GM10847 (cell line): ENCODE data around the gene SARS1.

Experiments used
- POLR2A ChIP-seq: IDR thresholded peaks from 2 replicates; pipeline ENCODE4 v1.6.1; 2011; ENCODE audit not compliant: insufficient read length; ENCODE audit errors: extremely low read depth

The SARS1 gene

GRCh38 chr1:109261578-109261977 is 47.9 kb downstream of the SARS1 start:
- no peak for TF ChIP-seq POLR2A

DNA sequence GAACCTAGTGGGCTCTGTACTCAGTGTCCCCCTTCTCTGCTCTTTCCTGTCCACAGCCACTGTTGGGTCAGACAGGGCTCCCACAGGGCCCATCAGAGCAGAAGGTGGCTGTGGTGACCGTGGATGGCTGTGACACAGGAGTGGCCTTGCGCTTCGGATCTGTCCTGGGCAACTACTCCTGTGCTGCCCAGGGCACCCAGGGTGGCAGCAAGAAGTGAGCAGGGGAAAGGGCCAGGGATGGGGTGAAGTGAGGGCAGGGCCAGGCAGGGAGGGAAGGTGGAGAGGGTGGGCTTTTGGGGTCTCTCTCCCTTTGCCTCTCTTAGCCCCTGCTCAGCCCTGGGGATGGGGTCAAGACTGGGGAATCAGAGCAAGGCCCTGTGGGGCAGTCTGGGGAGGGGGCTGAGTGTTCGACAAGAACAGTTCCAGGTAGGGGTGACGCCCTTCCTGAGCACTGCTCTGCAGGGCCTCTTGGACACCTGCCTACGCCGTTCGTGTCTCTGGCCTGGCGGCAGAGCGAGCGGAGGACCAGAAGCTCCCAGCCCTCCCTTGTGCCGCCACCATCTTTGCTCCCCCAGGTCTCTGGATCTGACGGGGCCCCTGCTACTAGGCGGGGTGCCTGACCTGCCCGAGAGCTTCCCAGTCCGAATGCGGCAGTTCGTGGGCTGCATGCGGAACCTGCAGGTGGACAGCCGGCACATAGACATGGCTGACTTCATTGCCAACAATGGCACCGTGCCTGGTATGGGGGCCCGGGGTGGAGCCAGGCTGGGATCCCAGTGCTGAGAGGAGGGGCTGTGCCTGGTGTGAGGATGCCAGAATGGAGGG is 48.7 kb downstream of the SARS1 start:
- TF ChIP-seq POLR2A: no peak

DNA sequence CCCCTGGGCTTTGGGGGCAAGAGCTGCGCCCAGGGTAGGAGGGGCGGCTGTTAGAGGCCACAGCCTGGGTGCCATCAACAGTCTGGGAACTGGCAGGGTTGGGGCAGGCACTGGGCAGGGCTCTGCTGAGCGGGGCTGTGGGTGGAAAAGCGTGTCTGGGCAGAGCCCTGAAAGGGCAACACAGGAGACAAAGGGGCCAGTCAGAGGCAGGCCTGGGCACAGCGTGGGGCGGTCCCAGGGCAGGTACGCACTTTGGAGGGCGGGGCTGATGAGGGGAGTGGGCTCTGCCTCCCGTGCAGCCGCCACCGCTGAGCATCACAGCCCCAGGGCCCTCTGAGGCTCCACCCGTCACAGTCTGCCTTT is 49.5 kb downstream of the SARS1 start:
- no peak for TF ChIP-seq POLR2A

DNA sequence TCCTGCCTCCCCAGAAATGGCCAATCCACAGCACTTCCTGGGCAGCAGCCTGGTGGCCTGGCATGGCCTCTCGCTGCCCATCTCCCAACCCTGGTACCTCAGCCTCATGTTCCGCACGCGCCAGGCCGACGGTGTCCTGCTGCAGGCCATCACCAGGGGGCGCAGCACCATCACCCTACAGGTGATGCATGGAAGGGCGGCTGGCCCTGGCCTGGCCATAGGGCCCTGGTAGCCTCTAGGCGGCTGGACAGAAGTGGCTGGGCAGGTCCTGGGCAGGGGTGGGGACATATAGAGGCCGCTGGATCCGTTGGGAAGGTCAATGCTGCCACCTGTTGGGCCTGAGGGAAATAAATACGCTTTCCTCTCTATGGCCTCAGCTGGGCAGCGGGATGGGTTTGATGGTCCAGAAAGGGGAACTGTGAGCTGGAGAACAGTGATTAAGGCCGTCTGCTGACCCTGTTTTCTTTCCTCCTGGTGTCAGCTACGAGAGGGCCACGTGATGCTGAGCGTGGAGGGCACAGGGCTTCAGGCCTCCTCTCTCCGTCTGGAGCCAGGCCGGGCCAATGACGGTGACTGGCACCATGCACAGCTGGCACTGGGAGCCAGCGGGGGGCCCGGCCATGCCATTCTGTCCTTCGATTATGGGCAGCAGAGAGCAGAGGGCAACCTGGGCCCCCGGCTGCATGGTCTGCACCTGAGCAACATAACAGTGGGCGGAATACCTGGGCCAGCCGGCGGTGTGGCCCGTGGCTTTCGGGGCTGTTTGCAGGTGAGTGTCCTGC is 50.1 kb downstream of the SARS1 start:
- TF ChIP-seq POLR2A: no peak

GRCh38 chr1:109264379-109264755 is 50.6 kb downstream of the SARS1 start:
- no peak for TF ChIP-seq POLR2A

- no peak for TF ChIP-seq POLR2A
Observed at GRCh38 chr1:109265016-109265415, 51.3 kb downstream of the SARS1 start.

- no peak for TF ChIP-seq POLR2A
Observed at GRCh38 chr1:109265741-109266330, 52.1 kb downstream of the SARS1 start.

DNA sequence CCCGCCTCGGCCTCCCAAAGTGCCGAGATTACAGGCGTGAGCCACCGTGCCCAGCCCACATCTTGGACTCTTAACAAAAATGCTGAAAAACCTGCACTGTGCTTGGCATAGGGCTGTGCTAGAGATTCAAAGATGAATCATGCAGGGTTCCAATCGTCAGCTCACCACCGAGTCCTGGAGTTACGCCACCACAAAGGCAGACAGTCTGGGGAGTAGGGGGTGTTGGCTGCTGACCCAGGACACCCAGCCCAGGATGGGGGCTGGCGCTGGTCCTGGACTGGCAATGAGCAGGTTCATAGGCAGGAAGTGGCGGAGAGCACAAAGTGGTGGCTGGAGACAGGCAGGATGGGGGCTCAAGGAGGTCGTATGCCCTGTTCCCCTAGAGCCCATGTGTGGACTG is 53.2 kb downstream of the SARS1 start:
- no peak for TF ChIP-seq POLR2A

- no peak for TF ChIP-seq POLR2A
Observed at GRCh38 chr1:109267743-109268300, 54.1 kb downstream of the SARS1 start.

DNA sequence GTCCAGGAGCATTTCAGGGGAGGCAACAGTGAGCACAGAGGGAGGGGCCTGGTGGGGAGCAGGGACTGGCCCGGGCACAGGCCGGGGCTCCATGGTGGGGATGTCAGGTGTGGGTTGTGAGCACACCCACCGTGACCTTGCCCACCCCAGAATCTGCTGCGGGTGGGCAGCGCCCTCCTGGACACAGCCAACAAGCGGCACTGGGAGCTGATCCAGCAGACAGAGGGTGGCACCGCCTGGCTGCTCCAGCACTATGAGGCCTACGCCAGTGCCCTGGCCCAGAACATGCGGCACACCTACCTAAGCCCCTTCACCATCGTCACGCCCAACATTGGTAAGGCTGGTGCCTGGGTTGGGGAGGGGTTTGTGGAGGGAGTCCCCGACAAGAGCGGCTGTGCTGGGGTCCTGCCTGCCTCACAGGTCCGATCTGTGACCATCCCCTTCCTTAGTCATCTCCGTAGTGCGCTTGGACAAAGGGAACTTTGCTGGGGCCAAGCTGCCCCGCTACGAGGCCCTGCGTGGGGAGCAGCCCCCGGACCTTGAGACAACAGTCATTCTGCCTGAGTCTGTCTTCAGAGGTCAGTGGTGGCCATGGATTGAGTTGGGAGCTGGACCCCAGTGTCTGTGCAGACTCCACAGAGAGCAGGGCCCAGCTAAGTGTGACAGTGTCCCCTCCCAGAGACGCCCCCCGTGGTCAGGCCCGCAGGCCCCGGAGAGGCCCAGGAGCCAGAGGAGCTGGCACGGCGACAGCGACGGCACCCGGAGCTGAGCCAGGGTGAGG is 54.9 kb downstream of the SARS1 start:
- no peak for TF ChIP-seq POLR2A

DNA sequence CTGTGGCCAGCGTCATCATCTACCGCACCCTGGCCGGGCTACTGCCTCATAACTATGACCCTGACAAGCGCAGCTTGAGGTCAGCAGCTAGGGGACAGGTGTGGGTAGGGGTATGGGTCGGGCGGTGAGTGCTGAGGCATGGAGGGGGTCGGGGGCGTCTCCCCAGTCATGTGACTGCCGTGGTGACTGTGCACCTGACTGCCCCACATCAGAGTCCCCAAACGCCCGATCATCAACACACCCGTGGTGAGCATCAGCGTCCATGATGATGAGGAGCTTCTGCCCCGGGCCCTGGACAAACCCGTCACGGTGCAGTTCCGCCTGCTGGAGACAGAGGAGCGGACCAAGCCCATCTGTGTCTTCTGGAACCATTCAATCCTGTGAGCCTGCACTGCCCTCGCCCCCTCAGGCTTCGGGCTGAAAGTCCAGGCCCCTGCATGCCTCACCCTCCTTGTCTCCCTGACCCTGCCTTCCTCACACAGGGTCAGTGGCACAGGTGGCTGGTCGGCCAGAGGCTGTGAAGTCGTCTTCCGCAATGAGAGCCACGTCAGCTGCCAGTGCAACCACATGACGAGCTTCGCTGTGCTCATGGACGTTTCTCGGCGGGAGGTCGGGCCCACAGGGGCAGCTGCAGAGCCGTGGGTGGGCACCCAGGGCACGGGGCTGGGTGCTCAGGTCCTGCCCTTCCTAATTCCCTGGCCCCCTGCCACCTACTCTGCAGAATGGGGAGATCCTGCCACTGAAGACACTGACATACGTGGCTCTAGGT is 55.7 kb downstream of the SARS1 start:
- TF ChIP-seq POLR2A: no peak

DNA sequence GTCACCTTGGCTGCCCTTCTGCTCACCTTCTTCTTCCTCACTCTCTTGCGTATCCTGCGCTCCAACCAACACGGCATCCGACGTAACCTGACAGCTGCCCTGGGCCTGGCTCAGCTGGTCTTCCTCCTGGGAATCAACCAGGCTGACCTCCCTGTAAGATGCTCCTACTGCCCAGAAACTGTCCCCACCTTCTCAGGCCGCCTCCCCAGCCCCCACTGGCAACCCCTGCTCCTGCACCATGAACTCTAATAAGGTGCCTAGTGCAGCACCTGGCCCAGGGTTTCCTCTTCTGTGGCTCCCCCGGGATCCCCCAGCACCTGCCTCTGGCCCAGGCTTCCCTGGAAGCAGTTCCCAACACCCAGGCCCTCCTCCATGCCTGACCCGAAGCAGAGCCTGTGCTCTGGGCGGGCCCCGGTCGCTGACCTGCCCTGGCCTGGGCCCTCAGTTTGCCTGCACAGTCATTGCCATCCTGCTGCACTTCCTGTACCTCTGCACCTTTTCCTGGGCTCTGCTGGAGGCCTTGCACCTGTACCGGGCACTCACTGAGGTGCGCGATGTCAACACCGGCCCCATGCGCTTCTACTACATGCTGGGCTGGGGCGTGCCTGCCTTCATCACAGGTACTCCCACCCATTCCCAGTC is 56.4 kb downstream of the SARS1 start:
- TF ChIP-seq POLR2A: no peak

DNA sequence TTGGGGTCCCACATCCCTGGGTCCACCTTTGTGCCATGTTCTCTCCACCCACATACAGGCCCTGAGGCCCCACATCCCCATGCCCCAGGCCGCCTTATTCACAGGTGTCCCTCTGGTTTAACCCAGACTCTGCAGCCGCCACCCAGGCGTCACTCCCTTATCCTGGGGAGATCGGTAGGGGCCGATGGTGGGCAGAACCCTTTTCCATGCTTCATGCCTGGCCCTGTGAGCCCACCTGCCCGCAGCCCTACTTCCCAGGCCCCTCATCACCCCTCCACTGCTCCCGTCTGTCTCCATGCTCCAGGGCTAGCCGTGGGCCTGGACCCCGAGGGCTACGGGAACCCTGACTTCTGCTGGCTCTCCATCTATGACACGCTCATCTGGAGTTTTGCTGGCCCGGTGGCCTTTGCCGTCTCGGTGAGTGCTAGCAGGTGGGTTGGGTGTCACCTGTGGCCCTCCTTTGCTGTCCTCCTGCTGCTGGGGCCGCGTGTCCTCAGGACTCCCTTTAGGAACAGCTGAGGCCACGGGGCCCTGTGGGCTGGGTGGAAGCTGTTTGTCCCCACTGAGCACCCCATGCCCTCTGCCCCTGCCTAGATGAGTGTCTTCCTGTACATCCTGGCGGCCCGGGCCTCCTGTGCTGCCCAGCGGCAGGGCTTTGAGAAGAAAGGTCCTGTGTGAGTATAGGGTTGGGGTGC is 57.1 kb downstream of the SARS1 start:
- no peak for TF ChIP-seq POLR2A
